ENCODE data around the gene EN2. TPM values are rescaled to one million over a fixed set of nuclear protein-coding genes. Genes with fewer than 3 reads are reported as not detected.

EN2 gene
- polyA plus RNA-seq (2011; rRNA removed) (not detected in 2 replicates), polyA minus RNA-seq (2011; rRNA and poly(A)+ RNA removed) (not detected in 2 replicates)

- H3K27me3 ChIP-seq (ENCODE audit: control insufficient read depth, insufficient read depth, low read length): peaks cover 74% of the 10 kb centered on the region
- no peak for DNase-seq (ENCODE audit: low read depth, low spot score)
- ChIA-PET CTCF (no interaction called here), POLR2A (no interaction called here)
- no peak within 1 kb of the TSS for H3K27ac ChIP-seq (ENCODE audit: low read depth, low read length)
- TF ChIP-seq CTCF (IDR thresholded peaks at IDR 0.05; ENCODE audit: low read depth, low read length): no peak
- peaks cover 10% of the 10 kb centered on the region; the same call in 1 of the 2 replicates for H3K9me3 ChIP-seq (ENCODE audit: control insufficient read depth, insufficient read depth, low read length)
- H3K4me3 ChIP-seq (ENCODE audit: low read depth, low read length): peak within 1 kb of the TSS; percentile 48
Observed at GRCh38 chr7:155458111-155458877, at the start of gene EN2. Gene EN2 (plus strand): TSS chr7:155458129. CDS start chr7:155458378, 249 bp downstream.

- POLR2A ChIA-PET: no interaction called here
- H3K9me3 ChIP-seq (ENCODE audit: control insufficient read depth, insufficient read depth, low read length): no peaks in the 10 kb centered on the region; the same call in 1 of the 2 replicates
- CTCF ChIA-PET: no interaction called here
- no peaks in the 10 kb centered on the region for H3K27me3 ChIP-seq (ENCODE audit: control insufficient read depth, insufficient read depth, low read length)
- no peak for DNase-seq (ENCODE audit: low read depth, low spot score)
- no peak overlapping the region for H3K4me3 ChIP-seq (ENCODE audit: low read depth, low read length)
- no peak for TF ChIP-seq CTCF (IDR thresholded peaks at IDR 0.05; ENCODE audit: low read depth, low read length)
- no peak overlapping the region for H3K27ac ChIP-seq (ENCODE audit: low read depth, low read length)
Observed at GRCh38 chr7:155408651-155409586, 49.0 kb upstream of the EN2 start.

GRCh38 chr7:155409980-155410379 is 47.9 kb upstream of the EN2 start:
- no peak for DNase-seq (ENCODE audit: low read depth, low spot score)
- POLR2A ChIA-PET: no interaction called here
- TF ChIP-seq CTCF (IDR thresholded peaks at IDR 0.05; ENCODE audit: low read depth, low read length): no peak
- CTCF ChIA-PET: no interaction called here
- H3K27me3 ChIP-seq (ENCODE audit: control insufficient read depth, insufficient read depth, low read length): no peaks in the 10 kb centered on the region
- no peak overlapping the region for H3K27ac ChIP-seq (ENCODE audit: low read depth, low read length)
- H3K4me3 ChIP-seq (ENCODE audit: low read depth, low read length): no peak overlapping the region
- no peaks in the 10 kb centered on the region; the same call in 1 of the 2 replicates for H3K9me3 ChIP-seq (ENCODE audit: control insufficient read depth, insufficient read depth, low read length)

DNA sequence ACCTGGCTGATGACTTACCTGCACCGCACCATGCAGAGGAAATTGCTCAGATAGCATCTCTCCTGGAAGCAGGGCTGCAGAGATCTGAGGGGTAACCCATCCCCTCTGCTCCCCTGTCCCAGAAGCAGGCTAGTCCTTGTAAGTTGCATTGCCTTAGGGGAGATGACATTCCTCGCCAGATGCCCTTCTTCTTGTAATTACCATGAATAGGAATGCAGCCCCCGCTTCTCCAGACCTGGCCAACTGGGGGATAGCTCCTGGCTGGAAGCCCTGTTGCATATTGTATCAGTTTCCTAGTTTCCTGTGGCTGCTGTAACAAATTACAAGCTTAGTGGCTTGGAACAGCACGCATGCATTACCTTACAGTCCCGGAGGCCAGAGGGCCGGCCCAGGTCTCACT is 47.5 kb upstream of the EN2 start:
- no peak for DNase-seq (ENCODE audit: low read depth, low spot score)
- TF ChIP-seq CTCF (IDR thresholded peaks at IDR 0.05; ENCODE audit: low read depth, low read length): no peak
- POLR2A ChIA-PET: no interaction called here
- H3K4me3 ChIP-seq (ENCODE audit: low read depth, low read length): no peak overlapping the region
- H3K27me3 ChIP-seq (ENCODE audit: control insufficient read depth, insufficient read depth, low read length): no peaks in the 10 kb centered on the region
- CTCF ChIA-PET: no interaction called here
- no peaks in the 10 kb centered on the region; the same call in 1 of the 2 replicates for H3K9me3 ChIP-seq (ENCODE audit: control insufficient read depth, insufficient read depth, low read length)
- H3K27ac ChIP-seq (ENCODE audit: low read depth, low read length): no peak overlapping the region

Data from AG04450 (cell line).